Vagina (tissue), 2 donors: ENCODE measurements around the gene TJP1. TPM values are rescaled to one million over a fixed set of nuclear protein-coding genes. Genes with fewer than 3 reads are reported as not detected.

ENCODE experiments used
- DNase-seq, 2 donors: peaks; one replicate each; pipeline ENCODE4 v3.0.0-alpha.2; 2017; ENCODE audit errors: extremely low spot score in 2 of 2
- H3K27ac ChIP-seq: fragments of 200-600 bp; sonication (generic); one replicate; pipeline ENCODE4 v1.5.1; 2019
- H3K27me3 ChIP-seq: fragments of 200-600 bp; sonication (generic); one replicate; pipeline ENCODE4 v1.5.1; 2019
- H3K36me3 ChIP-seq, 2 donors: fragments of 200-600 bp; sonication (generic); one replicate each; pipeline ENCODE4 v1.5.1; 2017 to 2019
- H3K4me1 ChIP-seq: fragments of 200-600 bp; sonication (generic); one replicate; pipeline ENCODE4 v1.5.1; 2019
- H3K4me3 ChIP-seq, 2 donors: fragments of 200-600 bp; sonication (generic); 1 replicate in 1 of 2; 2 replicates in 1 of 2; pipeline ENCODE4 v1.5.1; 2016 to 2019
- H3K9me3 ChIP-seq: fragments of 200-600 bp; sonication (generic); one replicate; pipeline ENCODE4 v1.5.1; 2019
- POLR2A ChIP-seq, 2 donors: fragments of 450-650 bp; IDR thresholded peaks; one replicate each; pipeline ENCODE4 v1.6.1; 2017; ENCODE audit warnings: antibody characterized with exemption in 2 of 2, mild to moderate bottlenecking in 2 of 2, moderate library complexity in 2 of 2
- POLR2AphosphoS5 ChIP-seq, 2 donors: sonication (generic); formaldehyde crosslinking; IDR thresholded peaks; one replicate each; pipeline ENCODE4 v1.9.0; 2017; ENCODE audit warnings: antibody characterized with exemption in 2 of 2, mild to moderate bottlenecking in 2 of 2, low read depth in 1 of 2; ENCODE audit not compliant: insufficient read depth in 1 of 2
- intact Hi-C: fragments of 100-400 bp; cut with DNase I; formaldehyde crosslinking; loops from one replicate; pipeline ENCODE4 v1.15.1; 2023
- total RNA-seq: library from RNA; depleted of rRNA; stranded (reverse); fragments of >200 nt; gene quantifications from one replicate; pipeline ENCODE4 v1.2.3, GENCODE V29; 2016
- TF ChIP-seq, protein P1 (sequence below), 3 experiments: fragments of 450-650 bp in 2 of 3; fragments of 200-600 bp in 1 of 3; sonication (generic) in 1 of 3; IDR thresholded peaks; one replicate each; pipeline ENCODE4 v1.5.1; 2017 to 2019; ENCODE audit warnings: antibody characterized with exemption in 3 of 3, mild to moderate bottlenecking in 2 of 3, moderate library complexity in 2 of 3

TJP1 gene
- total RNA-seq, 1 donor from 2014 or later = 110 TPM

DNA sequence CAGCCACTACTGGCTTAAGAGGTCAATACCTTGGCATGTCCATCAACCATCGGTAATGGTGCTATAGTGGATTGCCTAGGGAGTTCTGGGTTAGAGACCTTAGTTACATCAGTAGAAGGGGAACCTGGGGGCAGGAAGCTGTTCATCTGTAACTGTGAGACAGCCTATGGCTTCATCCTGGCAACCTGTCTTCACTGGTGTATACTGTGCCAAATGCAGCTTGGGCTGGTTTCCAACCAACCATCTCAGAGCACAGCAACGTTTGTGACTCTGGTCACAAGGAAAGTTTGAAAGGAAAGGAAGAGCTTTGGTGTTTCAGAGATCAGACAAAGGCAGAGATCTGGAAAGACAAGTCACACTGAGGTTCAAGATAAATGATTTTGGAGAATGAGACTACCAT lies 93.8 kb downstream of the TJP1 start:
- Histone ChIP-seq H3K27me3 (no peaks in the 10 kb centered on the region), H3K36me3 (peaks cover 0 to 44% of the 10 kb centered on the region in 2 donors), H3K4me1 (no peaks in the 10 kb centered on the region), H3K4me3 (no peak overlapping the region), H3K27ac (no peak overlapping the region), H3K9me3 (no peaks in the 10 kb centered on the region)
- intact Hi-C loops = no loop called here
- no peak for TF ChIP-seq POLR2AphosphoS5 (IDR thresholded peaks at IDR 0.05; ENCODE audit: insufficient read depth in 1 of 2, low read depth in 1 of 2)
- TF ChIP-seq, protein P1, sequence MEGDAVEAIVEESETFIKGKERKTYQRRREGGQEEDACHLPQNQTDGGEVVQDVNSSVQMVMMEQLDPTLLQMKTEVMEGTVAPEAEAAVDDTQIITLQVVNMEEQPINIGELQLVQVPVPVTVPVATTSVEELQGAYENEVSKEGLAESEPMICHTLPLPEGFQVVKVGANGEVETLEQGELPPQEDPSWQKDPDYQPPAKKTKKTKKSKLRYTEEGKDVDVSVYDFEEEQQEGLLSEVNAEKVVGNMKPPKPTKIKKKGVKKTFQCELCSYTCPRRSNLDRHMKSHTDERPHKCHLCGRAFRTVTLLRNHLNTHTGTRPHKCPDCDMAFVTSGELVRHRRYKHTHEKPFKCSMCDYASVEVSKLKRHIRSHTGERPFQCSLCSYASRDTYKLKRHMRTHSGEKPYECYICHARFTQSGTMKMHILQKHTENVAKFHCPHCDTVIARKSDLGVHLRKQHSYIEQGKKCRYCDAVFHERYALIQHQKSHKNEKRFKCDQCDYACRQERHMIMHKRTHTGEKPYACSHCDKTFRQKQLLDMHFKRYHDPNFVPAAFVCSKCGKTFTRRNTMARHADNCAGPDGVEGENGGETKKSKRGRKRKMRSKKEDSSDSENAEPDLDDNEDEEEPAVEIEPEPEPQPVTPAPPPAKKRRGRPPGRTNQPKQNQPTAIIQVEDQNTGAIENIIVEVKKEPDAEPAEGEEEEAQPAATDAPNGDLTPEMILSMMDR (IDR thresholded peaks at IDR 0.05) = no peak
- no peak for TF ChIP-seq POLR2A (IDR thresholded peaks at IDR 0.05)
- no peak for DNase-seq

GRCh38 chr15:29727871-29728270 lies 94.4 kb downstream of the TJP1 start:
- no peaks in the 10 kb centered on the region for H3K4me1 ChIP-seq
- no peaks in the 10 kb centered on the region for H3K9me3 ChIP-seq
- intact Hi-C loops = no loop called here
- no peak overlapping the region for H3K27ac ChIP-seq
- TF ChIP-seq, protein P1 (IDR thresholded peaks at IDR 0.05) = no peak
- TF ChIP-seq POLR2AphosphoS5 (IDR thresholded peaks at IDR 0.05; ENCODE audit: insufficient read depth in 1 of 2, low read depth in 1 of 2) = no peak
- TF ChIP-seq POLR2A (IDR thresholded peaks at IDR 0.05) = no peak
- DNase-seq = no peak
- peaks cover 0 to 46% of the 10 kb centered on the region in 2 donors for H3K36me3 ChIP-seq
- H3K27me3 ChIP-seq = no peaks in the 10 kb centered on the region
- H3K4me3 ChIP-seq = no peak overlapping the region

DNA sequence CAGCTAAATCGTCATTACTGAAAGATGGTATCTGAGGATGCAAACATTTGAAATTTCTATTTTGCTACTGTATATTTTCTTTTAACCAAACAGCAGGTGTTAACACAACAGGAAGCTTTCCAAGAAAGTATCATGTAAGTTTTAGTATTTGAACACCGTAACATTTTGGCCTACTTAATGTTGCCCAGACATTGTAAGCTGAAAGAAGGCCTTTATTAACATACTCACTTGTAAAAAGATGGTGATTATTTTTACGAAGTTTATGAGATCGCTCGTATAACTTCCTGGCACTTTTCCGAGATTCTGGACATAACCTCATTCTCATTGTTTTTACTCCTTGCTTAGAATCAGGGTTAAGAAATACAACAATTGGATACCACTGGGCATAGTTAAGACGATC lies 95.7 kb downstream of the TJP1 start:
- Histone ChIP-seq H3K4me3 (no peak overlapping the region), H3K36me3 (peaks cover 0 to 47% of the 10 kb centered on the region in 2 donors), H3K27me3 (no peaks in the 10 kb centered on the region), H3K27ac (no peak overlapping the region), H3K9me3 (peaks cover 8% of the 10 kb centered on the region), H3K4me1 (no peaks in the 10 kb centered on the region)
- no peak for DNase-seq
- intact Hi-C loops = no loop called here
- TF ChIP-seq POLR2AphosphoS5 (IDR thresholded peaks at IDR 0.05; ENCODE audit: insufficient read depth in 1 of 2, low read depth in 1 of 2) (no peak), POLR2A (IDR thresholded peaks at IDR 0.05) (no peak)
- TF ChIP-seq, protein P1 (IDR thresholded peaks at IDR 0.05) = no peak

DNA sequence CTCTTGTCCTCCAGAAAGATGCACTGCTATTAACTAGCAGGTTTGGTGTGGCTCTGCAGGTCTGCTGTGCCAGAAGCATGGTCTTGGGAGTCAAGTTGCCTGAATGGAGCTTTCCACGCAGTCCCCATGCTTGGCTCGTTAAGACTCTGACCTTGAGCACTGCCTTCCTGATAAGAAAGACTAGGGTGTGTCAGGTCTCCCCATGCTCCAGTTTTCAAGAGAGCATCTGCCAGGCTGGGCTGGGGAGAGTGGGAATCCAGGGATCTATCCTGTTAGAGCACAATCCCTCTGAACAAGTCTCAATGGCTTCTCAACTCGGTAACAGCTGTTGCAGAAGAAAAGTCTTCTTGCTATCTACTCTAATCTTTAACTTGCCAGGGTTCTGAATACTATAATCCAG lies 98.2 kb downstream of the TJP1 start:
- TF ChIP-seq POLR2AphosphoS5 (IDR thresholded peaks at IDR 0.05; ENCODE audit: insufficient read depth in 1 of 2, low read depth in 1 of 2) = no peak
- no peak for TF ChIP-seq POLR2A (IDR thresholded peaks at IDR 0.05)
- TF ChIP-seq, protein P1 (IDR thresholded peaks at IDR 0.05) = no peak
- Histone ChIP-seq H3K9me3 (peaks cover 8% of the 10 kb centered on the region), H3K27ac (no peak overlapping the region), H3K27me3 (no peaks in the 10 kb centered on the region), H3K36me3 (peaks cover 0 to 60% of the 10 kb centered on the region in 2 donors), H3K4me3 (no peak overlapping the region), H3K4me1 (no peaks in the 10 kb centered on the region)
- DNase-seq = no peak
- intact Hi-C loops = no loop called here

DNA sequence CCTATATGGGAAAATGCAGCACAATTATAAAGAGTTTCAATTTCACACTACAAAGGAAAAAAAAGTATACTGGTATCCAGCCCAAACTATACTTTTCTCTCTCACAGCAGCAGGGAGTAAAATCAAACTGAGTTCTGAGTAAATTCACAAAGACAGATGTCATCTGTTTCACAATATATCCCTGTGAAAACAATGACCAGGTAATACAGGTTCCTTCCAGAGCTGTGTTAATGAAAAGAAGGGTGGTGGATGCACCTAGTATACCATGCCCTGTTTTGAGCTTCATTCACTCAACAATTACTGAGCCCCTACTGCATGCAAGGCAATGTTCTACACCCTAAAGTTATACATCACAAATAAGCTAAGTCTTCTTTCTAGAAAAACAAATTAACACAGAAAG lies 108.5 kb downstream of the TJP1 start:
- H3K4me1 ChIP-seq = no peaks in the 10 kb centered on the region
- intact Hi-C loops = loop anchor here (2.0 kb wide), 1 partner anchor 29 kb away; no protein-coding TSS in a partner anchor
- H3K4me3 ChIP-seq = no peak overlapping the region
- DNase-seq = no peak
- TF ChIP-seq POLR2AphosphoS5 (IDR thresholded peaks at IDR 0.05; ENCODE audit: insufficient read depth in 1 of 2, low read depth in 1 of 2) (no peak), POLR2A (IDR thresholded peaks at IDR 0.05) (no peak)
- TF ChIP-seq, protein P1 (IDR thresholded peaks at IDR 0.05) = no peak
- no peak overlapping the region for H3K27ac ChIP-seq
- H3K9me3 ChIP-seq = no peaks in the 10 kb centered on the region
- no peaks in the 10 kb centered on the region for H3K27me3 ChIP-seq
- H3K36me3 ChIP-seq = peaks cover 0 to 54% of the 10 kb centered on the region in 2 donors
